Stomach (tissue), 4 donors: Measurements from ENCODE around the gene TIMM17A.

ENCODE experiments used
- CTCF ChIP-seq, 7 experiments: fragments of 450-650 bp in 4 of 7; fragments of 200-600 bp in 3 of 7; sonication (generic) in 3 of 7; IDR thresholded peaks; one replicate each; pipeline ENCODE4 v1.5.1; 2016 to 2019; ENCODE audit warnings: antibody characterized with exemption in 7 of 7, control low read depth in 2 of 7, mild to moderate bottlenecking in 1 of 7
- EP300 ChIP-seq: sonication (generic); formaldehyde crosslinking; IDR thresholded peaks from one replicate; pipeline ENCODE4 v1.6.1; 2017; ENCODE audit warnings: antibody characterized with exemption
- POLR2A ChIP-seq, 4 donors: fragments of 450-650 bp; IDR thresholded peaks; one replicate each; pipeline ENCODE4 v1.6.1; 2016; ENCODE audit warnings: antibody characterized with exemption in 4 of 4, control low read depth in 2 of 4, mild to moderate bottlenecking in 1 of 4, moderate library complexity in 1 of 4
- POLR2AphosphoS5 ChIP-seq, 3 donors: sonication (generic); formaldehyde crosslinking; IDR thresholded peaks; one replicate each; pipeline ENCODE4 v1.6.1; 2016; ENCODE audit warnings: antibody characterized with exemption in 3 of 3

GRCh38 chr1:201907621-201908020 lies 47.7 kb upstream of the TIMM17A start:
- TF ChIP-seq POLR2A (IDR thresholded peaks at IDR 0.05) (no peak), EP300 (no peak), CTCF (IDR thresholded peaks at IDR 0.05) (no peak), POLR2AphosphoS5 (IDR thresholded peaks at IDR 0.05) (no peak)
